ENCODE measurements around the gene SDK1.
A peak's percentile ranks its signal among the peaks of the same experiment; 100 is the strongest.

SDK1 gene

DNA sequence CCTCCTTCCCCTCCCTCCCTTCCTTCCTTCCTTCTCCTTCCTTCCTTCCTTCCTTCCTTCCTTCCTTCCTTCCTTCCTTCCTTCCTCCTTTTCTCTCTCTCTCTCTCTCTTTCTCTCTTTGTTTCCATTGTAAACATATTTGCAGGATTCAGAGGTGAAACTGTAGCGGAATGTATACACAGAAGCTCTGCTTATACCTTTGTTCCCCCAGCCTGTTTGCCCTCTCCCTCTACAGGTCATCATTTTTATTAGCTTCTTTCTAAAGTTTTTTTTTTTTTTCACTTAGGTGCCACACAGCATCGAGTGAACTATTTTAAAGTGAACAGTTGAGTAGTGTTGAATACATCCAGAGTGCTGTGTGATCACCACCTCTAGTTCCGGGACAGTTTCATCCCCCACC, 20.7 kb downstream of the SDK1 start:
- Histone ChIP-seq H3K4ac (ENCODE audit: low read depth, low read length) (no peak overlapping the region), H3K79me1 (ENCODE audit: low read length) (no peaks in the 10 kb centered on the region), H3K9ac (ENCODE audit: low read length) (no peak overlapping the region), H3K4me2 (ENCODE audit: low read length) (no peak overlapping the region), H3K14ac (ENCODE audit: low read length) (no peak overlapping the region), H3K27ac (ENCODE audit: low read depth, low read length) (no peak overlapping the region), H2BK12ac (ENCODE audit: low read length) (no peak overlapping the region), H3K4me3 (ENCODE audit: low read depth, low read length) (no peak overlapping the region), H4K12ac (ENCODE audit: low read depth, low read length) (no peak overlapping the region), H2AFZ (ENCODE audit: insufficient read depth, low read length, poor library complexity) (no peak overlapping the region), H4K91ac (ENCODE audit: low read depth, low read length) (no peak overlapping the region), H4K8ac (ENCODE audit: low read depth, low read length) (no peak overlapping the region), H3K27me3 (ENCODE audit: insufficient read depth, low read length) (no peaks in the 10 kb centered on the region), H3K79me2 (ENCODE audit: control insufficient read depth, insufficient read depth, low read length, poor library complexity) (peaks cover 8% of the 10 kb centered on the region), H3K18ac (ENCODE audit: low read length) (no peak overlapping the region), H3K4me1 (ENCODE audit: control insufficient read depth in 1 of 2, insufficient read depth in 2 of 2, low read length in 2 of 2) (peaks cover 0 to 6% of the 10 kb centered on the region in 2 experiments), H2AK5ac (ENCODE audit: low read length) (no peak overlapping the region), H2BK120ac (ENCODE audit: insufficient read depth, low read length, poor library complexity) (no peak overlapping the region), H2BK5ac (ENCODE audit: low read depth, low read length, poor library complexity) (no peak overlapping the region), H3K23ac (ENCODE audit: low read length) (no peak overlapping the region), H3K36me3 (ENCODE audit: control insufficient read depth in 1 of 2, insufficient read depth in 2 of 2, low read length in 2 of 2) (peaks cover 3 to 6% of the 10 kb centered on the region in 2 experiments), H3K9me3 (ENCODE audit: insufficient read depth, low read depth, low read length) (no peaks in the 10 kb centered on the region)
- DNase-seq: no peak
- no CpG with 5 or more reads among the region's 3 CpGs for WGBS (ENCODE audit: extremely low coverage, insufficient coverage, insufficient read length)

DNA sequence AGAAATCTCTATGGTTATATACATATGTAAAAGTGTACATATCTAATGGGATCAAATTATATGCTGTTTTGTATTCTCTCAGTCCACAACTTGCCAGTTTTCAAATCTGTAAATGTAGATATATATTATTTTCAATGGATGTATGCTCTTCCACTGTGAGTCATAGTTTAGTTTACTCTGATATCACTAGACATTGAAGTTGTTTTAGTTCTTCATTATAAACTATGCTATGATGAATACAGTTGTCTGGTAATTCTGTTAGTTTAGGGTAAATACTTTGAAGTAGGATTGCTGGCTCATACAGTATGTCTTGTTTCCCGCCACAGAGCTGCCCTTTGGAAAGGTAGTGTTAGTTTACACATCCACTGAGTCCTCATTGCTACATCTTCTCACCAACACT, 25.2 kb downstream of the SDK1 start:
- Histone ChIP-seq H3K4me1 (ENCODE audit: control insufficient read depth in 1 of 2, insufficient read depth in 2 of 2, low read length in 2 of 2) (no peaks in the 10 kb centered on the region), H2BK12ac (ENCODE audit: low read length) (no peak overlapping the region), H2BK5ac (ENCODE audit: low read depth, low read length, poor library complexity) (no peak overlapping the region), H3K4ac (ENCODE audit: low read depth, low read length) (no peak overlapping the region), H3K23ac (ENCODE audit: low read length) (no peak overlapping the region), H3K9me3 (ENCODE audit: insufficient read depth, low read depth, low read length) (no peaks in the 10 kb centered on the region), H3K36me3 (ENCODE audit: control insufficient read depth in 1 of 2, insufficient read depth in 2 of 2, low read length in 2 of 2) (peaks cover 5 to 6% of the 10 kb centered on the region in 2 experiments), H4K8ac (ENCODE audit: low read depth, low read length) (no peak overlapping the region), H3K18ac (ENCODE audit: low read length) (no peak overlapping the region), H3K27ac (ENCODE audit: low read depth, low read length) (no peak overlapping the region), H3K4me3 (ENCODE audit: low read depth, low read length) (no peak overlapping the region), H3K79me1 (ENCODE audit: low read length) (no peaks in the 10 kb centered on the region), H3K14ac (ENCODE audit: low read length) (no peak overlapping the region), H3K9ac (ENCODE audit: low read length) (no peak overlapping the region), H2AK5ac (ENCODE audit: low read length) (no peak overlapping the region), H3K27me3 (ENCODE audit: insufficient read depth, low read length) (no peaks in the 10 kb centered on the region), H4K12ac (ENCODE audit: low read depth, low read length) (no peak overlapping the region), H2AFZ (ENCODE audit: insufficient read depth, low read length, poor library complexity) (no peak overlapping the region), H3K79me2 (ENCODE audit: control insufficient read depth, insufficient read depth, low read length, poor library complexity) (no peaks in the 10 kb centered on the region), H2BK120ac (ENCODE audit: insufficient read depth, low read length, poor library complexity) (no peak overlapping the region), H4K91ac (ENCODE audit: low read depth, low read length) (no peak overlapping the region), H3K4me2 (ENCODE audit: low read length) (no peak overlapping the region)
- WGBS (ENCODE audit: extremely low coverage, insufficient coverage, insufficient read length): no CpG with 5 or more reads among the region's 1 CpG
- no peak for DNase-seq

DNA sequence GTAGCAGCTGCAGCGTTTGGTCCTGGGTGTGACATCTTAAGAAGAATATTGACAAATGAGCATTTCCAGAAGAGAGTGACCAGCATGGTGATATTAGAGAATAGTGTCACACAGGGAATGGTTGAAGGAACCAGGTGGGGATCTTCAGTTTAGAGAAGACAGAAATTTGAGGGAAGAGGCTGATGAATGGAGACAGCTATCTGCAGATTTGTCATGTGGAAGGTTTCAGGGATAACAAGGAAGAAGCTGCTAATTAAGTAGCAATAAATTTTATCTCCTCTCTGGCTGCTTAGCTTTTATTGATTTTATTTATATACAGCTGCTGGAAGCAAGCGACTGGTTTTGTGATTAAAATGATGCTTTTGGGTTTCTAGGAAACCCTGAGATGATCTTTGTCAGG, 26.0 kb downstream of the SDK1 start:
- no peak overlapping the region for H4K8ac ChIP-seq (ENCODE audit: low read depth, low read length)
- H3K79me2 ChIP-seq (ENCODE audit: control insufficient read depth, insufficient read depth, low read length, poor library complexity): no peaks in the 10 kb centered on the region
- no peak overlapping the region for H4K12ac ChIP-seq (ENCODE audit: low read depth, low read length)
- no peak overlapping the region for H4K91ac ChIP-seq (ENCODE audit: low read depth, low read length)
- no peaks in the 10 kb centered on the region for H3K4me1 ChIP-seq (ENCODE audit: control insufficient read depth in 1 of 2, insufficient read depth in 2 of 2, low read length in 2 of 2)
- no peak overlapping the region for H3K27ac ChIP-seq (ENCODE audit: low read depth, low read length)
- no CpG with 5 or more reads among the region's 2 CpGs for WGBS (ENCODE audit: extremely low coverage, insufficient coverage, insufficient read length)
- H3K27me3 ChIP-seq (ENCODE audit: insufficient read depth, low read length): no peaks in the 10 kb centered on the region
- H2BK5ac ChIP-seq (ENCODE audit: low read depth, low read length, poor library complexity): no peak overlapping the region
- no peak for DNase-seq
- no peak overlapping the region for H3K4me2 ChIP-seq (ENCODE audit: low read length)
- H3K79me1 ChIP-seq (ENCODE audit: low read length): no peaks in the 10 kb centered on the region
- no peak overlapping the region for H2AK5ac ChIP-seq (ENCODE audit: low read length)
- no peak overlapping the region for H3K23ac ChIP-seq (ENCODE audit: low read length)
- peaks cover 5 to 6% of the 10 kb centered on the region in 2 experiments for H3K36me3 ChIP-seq (ENCODE audit: control insufficient read depth in 1 of 2, insufficient read depth in 2 of 2, low read length in 2 of 2)
- no peak overlapping the region for H3K14ac ChIP-seq (ENCODE audit: low read length)
- H3K4me3 ChIP-seq (ENCODE audit: low read depth, low read length): no peak overlapping the region
- peak overlapping the region; percentile 6 for H3K4ac ChIP-seq (ENCODE audit: low read depth, low read length)
- no peaks in the 10 kb centered on the region for H3K9me3 ChIP-seq (ENCODE audit: insufficient read depth, low read depth, low read length)
- no peak overlapping the region for H3K18ac ChIP-seq (ENCODE audit: low read length)
- no peak overlapping the region for H2BK12ac ChIP-seq (ENCODE audit: low read length)
- H3K9ac ChIP-seq (ENCODE audit: low read length): no peak overlapping the region
- no peak overlapping the region for H2AFZ ChIP-seq (ENCODE audit: insufficient read depth, low read length, poor library complexity)
- H2BK120ac ChIP-seq (ENCODE audit: insufficient read depth, low read length, poor library complexity): no peak overlapping the region

DNA sequence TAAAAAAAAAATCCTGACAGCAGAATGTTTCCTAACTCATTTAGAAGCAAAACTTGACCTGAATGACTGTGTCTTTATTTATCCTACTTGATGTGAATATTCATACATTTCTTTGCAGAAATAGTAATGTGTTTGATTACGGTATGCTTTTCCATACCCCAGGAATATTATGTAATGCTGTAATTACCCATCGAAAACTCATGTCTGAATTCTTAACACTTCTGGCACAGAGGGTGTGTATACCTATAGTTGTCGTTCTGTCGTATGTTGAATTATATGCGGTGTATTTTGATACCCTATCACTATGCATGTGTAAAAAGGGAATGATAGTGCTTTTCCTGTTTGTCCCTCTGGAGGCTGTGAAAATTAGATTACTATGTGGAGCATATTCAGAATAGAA, 26.6 kb downstream of the SDK1 start:
- no peak overlapping the region for H3K14ac ChIP-seq (ENCODE audit: low read length)
- no peak overlapping the region for H4K12ac ChIP-seq (ENCODE audit: low read depth, low read length)
- H3K4ac ChIP-seq (ENCODE audit: low read depth, low read length): no peak overlapping the region
- H3K4me3 ChIP-seq (ENCODE audit: low read depth, low read length): no peak overlapping the region
- no peaks in the 10 kb centered on the region for H3K4me1 ChIP-seq (ENCODE audit: control insufficient read depth in 1 of 2, insufficient read depth in 2 of 2, low read length in 2 of 2)
- WGBS (ENCODE audit: extremely low coverage, insufficient coverage, insufficient read length): no CpG with 5 or more reads among the region's 5 CpGs
- H2BK5ac ChIP-seq (ENCODE audit: low read depth, low read length, poor library complexity): no peak overlapping the region
- H3K79me2 ChIP-seq (ENCODE audit: control insufficient read depth, insufficient read depth, low read length, poor library complexity): no peaks in the 10 kb centered on the region
- H3K18ac ChIP-seq (ENCODE audit: low read length): no peak overlapping the region
- H2AFZ ChIP-seq (ENCODE audit: insufficient read depth, low read length, poor library complexity): no peak overlapping the region
- no peak overlapping the region for H3K9ac ChIP-seq (ENCODE audit: low read length)
- H3K4me2 ChIP-seq (ENCODE audit: low read length): no peak overlapping the region
- H2BK12ac ChIP-seq (ENCODE audit: low read length): no peak overlapping the region
- H3K9me3 ChIP-seq (ENCODE audit: insufficient read depth, low read depth, low read length): no peaks in the 10 kb centered on the region
- no peaks in the 10 kb centered on the region for H3K79me1 ChIP-seq (ENCODE audit: low read length)
- no peak for DNase-seq
- no peak overlapping the region for H2AK5ac ChIP-seq (ENCODE audit: low read length)
- H3K23ac ChIP-seq (ENCODE audit: low read length): no peak overlapping the region
- H3K36me3 ChIP-seq (ENCODE audit: control insufficient read depth in 1 of 2, insufficient read depth in 2 of 2, low read length in 2 of 2): peaks cover 5% of the 10 kb centered on the region in 2 experiments
- H3K27ac ChIP-seq (ENCODE audit: low read depth, low read length): no peak overlapping the region
- no peaks in the 10 kb centered on the region for H3K27me3 ChIP-seq (ENCODE audit: insufficient read depth, low read length)
- no peak overlapping the region for H4K8ac ChIP-seq (ENCODE audit: low read depth, low read length)
- no peak overlapping the region for H2BK120ac ChIP-seq (ENCODE audit: insufficient read depth, low read length, poor library complexity)
- H4K91ac ChIP-seq (ENCODE audit: low read depth, low read length): no peak overlapping the region

Measured in trophoblast cell (in vitro differentiated cells and primary cell).